A673 (cell line): Measurements from ENCODE around the gene PCDHA6.

ENCODE experiments used
- CTCF ChIP-seq: fragments of 300-800, 200-600 bp; sonication (generic); conservative IDR thresholded peaks from 2 replicates; pipeline ENCODE4 v1.5.1; 2017; ENCODE audit warnings: low read depth, mild to moderate bottlenecking, antibody characterized with exemption, low read length, moderate library complexity, mixed read lengths
- EZH2 ChIP-seq: fragments of 200-600 bp; sonication (generic); IDR thresholded peaks from 2 replicates; pipeline ENCODE4 v1.6.1; 2017; ENCODE audit warnings: borderline replicate concordance, low read depth, mild to moderate bottlenecking, mixed read lengths, antibody characterized with exemption, low read length; ENCODE audit not compliant: poor library complexity, severe bottlenecking

DNA sequence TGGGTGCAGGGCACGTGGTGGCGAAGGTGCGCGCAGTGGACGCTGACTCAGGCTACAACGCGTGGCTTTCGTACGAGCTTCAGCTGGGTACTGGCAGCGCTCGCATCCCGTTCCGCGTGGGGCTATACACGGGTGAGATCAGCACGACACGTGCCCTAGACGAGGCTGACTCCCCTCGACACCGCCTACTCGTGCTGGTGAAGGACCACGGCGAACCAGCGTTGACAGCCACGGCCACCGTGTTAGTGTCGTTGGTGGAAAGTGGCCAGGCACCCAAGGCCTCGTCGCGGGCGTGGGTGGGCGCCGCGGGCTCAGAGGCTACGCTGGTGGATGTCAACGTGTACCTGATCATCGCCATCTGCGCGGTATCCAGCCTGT lies 31.1 kb upstream of the PCDHA6 start:
- TF ChIP-seq CTCF (no peak), EZH2 (no peak)
